GM12891 (cell line): Measurements from ENCODE around the gene ARID1B.

Experiments
- PAX5 ChIP-seq: IDR thresholded peaks from 2 replicates; pipeline ENCODE4 v1.6.1; 2011; ENCODE audit warnings: low read length, moderate library complexity, mild to moderate bottlenecking; ENCODE audit not compliant: insufficient read depth, severe bottlenecking
- POLR2A ChIP-seq: IDR thresholded peaks from 2 replicates; pipeline ENCODE4 v1.6.1; 2011; ENCODE audit warnings: low read depth, low read length, control low read depth
- POLR2AphosphoS5 ChIP-seq: IDR thresholded peaks from 2 replicates; pipeline ENCODE4 v1.6.1; 2011; ENCODE audit warnings: low read depth, low read length, control low read depth
- TAF1 ChIP-seq: IDR thresholded peaks from 2 replicates; pipeline ENCODE4 v1.6.1; 2011; ENCODE audit warnings: low read depth, low read length, control low read depth

DNA sequence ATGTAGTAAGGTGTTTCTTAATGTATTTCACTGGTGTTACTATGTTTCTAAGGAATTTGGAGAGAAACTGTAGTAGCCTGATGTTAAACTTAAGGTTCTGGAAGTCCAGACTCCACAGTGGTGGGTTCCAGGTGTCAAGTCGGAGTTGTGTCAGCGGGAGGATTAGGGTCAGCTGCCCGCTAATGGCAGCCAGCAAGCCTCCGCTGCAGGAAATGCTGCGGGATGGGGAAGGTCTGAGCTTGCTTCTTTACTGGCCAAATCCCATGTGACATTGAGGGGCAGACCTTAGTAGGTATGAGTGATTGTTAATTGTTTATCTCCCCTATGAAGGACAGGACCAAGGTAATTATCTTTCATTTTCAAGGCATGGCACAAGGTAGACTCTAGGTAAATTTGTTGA is 3.7 kb upstream of the ARID1B start:
- TF ChIP-seq POLR2A (no peak), POLR2AphosphoS5 (no peak), PAX5 (no peak), TAF1 (no peak)
